ENCODE data around the gene SERTAD3. TPM values are rescaled to one million over a fixed set of nuclear protein-coding genes. Genes with fewer than 3 reads are reported as not detected.

Gene SERTAD3
- total and polyA plus RNA-seq, 2 of the 8 experiments (the other 6 are each of a cell fraction or from before 2014, with no cell fraction given): 15.1 to 32.1 TPM

- H3K23ac ChIP-seq (ENCODE audit: insufficient read length): no peak overlapping the region
- no peak overlapping the region for H3K9ac ChIP-seq (replicated peaks in 1 of 4; ENCODE audit: extremely low read depth in 1 of 4, low read depth in 3 of 4, low read length in 3 of 4)
- WGBS, 2 experiments (ENCODE audit: extremely low coverage in 1 of 2, insufficient coverage in 1 of 2, insufficient read length in 1 of 2, insufficient replicate concordance in 2 of 2, low coverage in 1 of 2, low lambda C conversion rate in 2 of 2, missing lambda C conversion rate in 1 of 2): 90% methylated on average over 4 of the region's 4 CpGs; no CpG with 5 or more reads in 1 of the 2 experiments
- no peak overlapping the region for H3K4ac ChIP-seq (replicated peaks; ENCODE audit: insufficient read length, low read depth, low read length)
- no peak overlapping the region for H2BK20ac ChIP-seq (ENCODE audit: low read length)
- H3K27me3 ChIP-seq (replicated peaks in 1 of 4; ENCODE audit: control insufficient read depth in 3 of 4, extremely low read depth in 1 of 4, insufficient read depth in 3 of 4, low read length in 3 of 4): no peaks in the 10 kb centered on the region
- H4K5ac ChIP-seq (ENCODE audit: insufficient read length, low read depth, low read length): no peak overlapping the region
- peaks cover 1 to 5% (median 2%) of the 10 kb centered on the region in 4 experiments; a peak in 4 of 7 replicates for H3K4me1 ChIP-seq (replicated peaks in 1 of 4; ENCODE audit: control insufficient read depth in 3 of 4, insufficient read depth in 4 of 4, low read length in 3 of 4)
- no peak overlapping the region for H2BK12ac ChIP-seq (ENCODE audit: low read depth, low read length)
- H3K18ac ChIP-seq (ENCODE audit: extremely low read depth, low read length): no peak overlapping the region
- H3K14ac ChIP-seq (ENCODE audit: insufficient read length): no peak overlapping the region
- ChIA-PET POLR2A (ENCODE audit: partially characterized antibody) (interaction anchor here (2.0 kb wide), 1 partner anchor 14 kb away, joined by 5 read pairs; no protein-coding TSS in a partner anchor), CTCF (ENCODE audit: partially characterized antibody) (interaction anchor here (0.6 to 6.2 kb wide), 2 partner anchors 13 to 93 kb away, joined by 3 to 49 read pairs; partner anchors contain the start of gene BLVRB)
- TF ChIP-seq EP300 (IDR thresholded peaks at IDR 0.05; ENCODE audit: borderline replicate concordance in 1 of 2, low read depth in 2 of 2, low read length in 2 of 2) (no peak), SP2 (IDR thresholded peaks at IDR 0.05; ENCODE audit: low read length) (no peak), CTBP2 (IDR thresholded peaks at IDR 0.05; ENCODE audit: borderline replicate concordance, insufficient read depth, insufficient read length, low read length) (no peak), NRF1 (IDR thresholded peaks at IDR 0.05; ENCODE audit: low read depth, low read length) (no peak), CHD2 (IDR thresholded peaks at IDR 0.05; ENCODE audit: low read length) (no peak), EZH2 (IDR thresholded peaks at IDR 0.05; ENCODE audit: low read depth, low read length, severe bottlenecking) (no peak), ZNF274 (IDR thresholded peaks at IDR 0.05; ENCODE audit: borderline replicate concordance, extremely low read depth, low read length) (no peak), TAF1 (IDR thresholded peaks at IDR 0.05; ENCODE audit: low read depth, low read length) (no peak), RBBP5 (IDR thresholded peaks at IDR 0.05; ENCODE audit: borderline replicate concordance, low read depth, low read length) (no peak)
- H3K9me3 ChIP-seq (ENCODE audit: insufficient read depth in 2 of 2, low read depth in 1 of 2, low read length in 1 of 2): no peaks in the 10 kb centered on the region
- no peak overlapping the region for H3K56ac ChIP-seq (replicated peaks; ENCODE audit: insufficient read length, low read depth, low read length)
- H4K20me1 ChIP-seq (replicated peaks in 1 of 2; ENCODE audit: control insufficient read depth in 1 of 2, insufficient read depth in 2 of 2, low read length in 2 of 2): no peaks in the 10 kb centered on the region
- no peaks in the 10 kb centered on the region for H3K79me1 ChIP-seq (ENCODE audit: low read depth, low read length)
- no peaks in the 10 kb centered on the region; a peak in 2 of 8 replicates for H3K36me3 ChIP-seq (ENCODE audit: control insufficient read depth in 2 of 4, insufficient read depth in 4 of 4, low read length in 3 of 4)
- H4K8ac ChIP-seq (ENCODE audit: extremely low read depth, insufficient read depth, low read length): no peak overlapping the region
- no peak overlapping the region for H3K4me3 ChIP-seq (ENCODE audit: extremely low read depth in 1 of 4, insufficient read depth in 2 of 4, low read depth in 3 of 4, low read length in 4 of 4)
- DNase-seq (ENCODE audit: low read depth in 1 of 2, low spot score in 2 of 2) (no peak), FAIRE-seq (no peak)
- no peak overlapping the region for H4K91ac ChIP-seq (replicated peaks; ENCODE audit: insufficient read length, low read length)
- H3K27ac ChIP-seq (ENCODE audit: low read depth, low read length): no peak overlapping the region
- no peak overlapping the region for H2BK5ac ChIP-seq (ENCODE audit: low read depth, low read length)
- no peak overlapping the region for H3K4me2 ChIP-seq (ENCODE audit: insufficient read depth in 1 of 2, low read depth in 2 of 2, low read length in 2 of 2)
- no peaks in the 10 kb centered on the region for H3K23me2 ChIP-seq (ENCODE audit: low read depth, low read length)
- no peaks in the 10 kb centered on the region for H3K79me2 ChIP-seq (ENCODE audit: control insufficient read depth in 1 of 2, insufficient read depth in 2 of 2, low read length in 2 of 2)
- H2AK5ac ChIP-seq (ENCODE audit: low read depth, low read length): no peak overlapping the region
- no peak overlapping the region for H2BK15ac ChIP-seq (ENCODE audit: low read length)
- no peak overlapping the region for H2BK120ac ChIP-seq (replicated peaks; ENCODE audit: low read depth, low read length)
- H2AFZ ChIP-seq (ENCODE audit: low read length): no peak overlapping the region
These were observed 6.5 kb upstream of the SERTAD3 start for GRCh38 chr19:40450664-40451063.
